Activated CD4-positive, alpha-beta memory T cell treated with anti-CD3 and anti-CD28 coated beads, Interleukin-2, amount 10 ng/mL, durations not matched to agents 7 days and 5 days (primary cell): ENCODE results near the gene LHFPL6. TPM values are rescaled to one million over a fixed set of nuclear protein-coding genes. Genes with fewer than 3 reads are reported as not detected.

Experiments
- CTCF ChIA-PET: fragments of 350-600 bp; sonication (Branson Sonifier 250); formaldehyde crosslinking; loops from one replicate; lab custom pipeline; 2021; ENCODE audit warnings: antibody characterized with exemption, inconsistent platforms; lab: Charles Lee
- POLR2A ChIA-PET: fragments of 350-600 bp; sonication (Branson Sonifier 250); formaldehyde crosslinking; loops from one replicate; lab custom pipeline; 2021; ENCODE audit warnings: antibody characterized with exemption; lab: Charles Lee
- DNase-seq: peaks from one replicate; pipeline ENCODE4 v3.0.0-alpha.2; 2020
- H3K27ac Mint-ChIP-seq: one replicate; pipeline ENCODE4 v1.8.0; 2021; ENCODE audit warnings: mild to moderate bottlenecking, mixed read lengths
- H3K27me3 Mint-ChIP-seq: one replicate; pipeline ENCODE4 v1.8.0; 2021; ENCODE audit warnings: mixed read lengths
- H3K36me3 Mint-ChIP-seq: one replicate; pipeline ENCODE4 v1.8.0; 2021; ENCODE audit warnings: low read depth, mixed read lengths
- H3K4me1 Mint-ChIP-seq: one replicate; pipeline ENCODE4 v1.8.0; 2021; ENCODE audit warnings: mixed read lengths
- H3K4me3 Mint-ChIP-seq: one replicate; pipeline ENCODE4 v1.8.0; 2021; ENCODE audit warnings: mild to moderate bottlenecking, mixed read lengths
- H3K9me3 Mint-ChIP-seq: one replicate; pipeline ENCODE4 v1.8.0; 2021; ENCODE audit warnings: mixed read lengths
- total RNA-seq, 2 experiments: library from RNA; stranded (reverse); gene quantifications; one replicate each; pipeline ENCODE4 v1.2.3, GENCODE V29; 2021

Gene LHFPL6
- total RNA-seq, 2 experiments from 2014 or later: 1.1 to 1.2 TPM

DNA sequence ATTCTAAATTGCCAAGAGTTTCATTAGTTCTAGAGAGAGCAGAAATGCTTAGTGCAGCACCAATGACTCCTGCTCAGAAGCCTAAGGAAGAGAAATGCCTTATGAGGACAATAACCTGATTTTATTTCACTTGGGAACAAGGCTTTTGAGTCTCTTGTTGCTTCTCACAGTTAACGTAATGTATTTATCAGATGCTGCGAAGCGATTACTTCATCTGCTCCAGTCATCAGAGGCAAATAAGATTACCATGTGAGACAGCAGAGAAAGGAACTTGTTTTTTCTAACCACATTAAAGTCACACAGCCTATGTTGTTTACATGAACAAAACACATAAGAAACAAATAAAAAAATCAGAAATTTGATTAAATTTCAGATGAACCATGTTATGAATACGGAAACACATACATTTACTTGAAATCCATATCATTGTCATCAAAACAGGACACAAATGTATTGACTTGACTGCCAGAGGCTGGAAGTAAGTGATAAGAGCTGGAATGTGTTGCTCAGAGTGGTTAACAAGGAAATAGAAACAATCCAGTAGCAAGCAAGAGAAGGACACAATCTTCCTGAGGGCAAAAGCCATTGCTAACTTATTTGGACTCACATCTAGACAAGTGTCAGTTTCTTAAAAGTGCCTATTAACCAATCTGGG lies 147.3 kb downstream of the LHFPL6 start:
- H3K4me3 Mint-ChIP-seq: no peak overlapping the region
- H3K36me3 Mint-ChIP-seq: no peaks in the 10 kb centered on the region
- H3K27me3 Mint-ChIP-seq: peaks cover 8% of the 10 kb centered on the region
- ChIA-PET CTCF (no interaction called here), POLR2A (no interaction called here)
- peaks cover 2% of the 10 kb centered on the region for H3K9me3 Mint-ChIP-seq
- H3K4me1 Mint-ChIP-seq: no peaks in the 10 kb centered on the region
- no peak overlapping the region for H3K27ac Mint-ChIP-seq
- DNase-seq: no peak

DNA sequence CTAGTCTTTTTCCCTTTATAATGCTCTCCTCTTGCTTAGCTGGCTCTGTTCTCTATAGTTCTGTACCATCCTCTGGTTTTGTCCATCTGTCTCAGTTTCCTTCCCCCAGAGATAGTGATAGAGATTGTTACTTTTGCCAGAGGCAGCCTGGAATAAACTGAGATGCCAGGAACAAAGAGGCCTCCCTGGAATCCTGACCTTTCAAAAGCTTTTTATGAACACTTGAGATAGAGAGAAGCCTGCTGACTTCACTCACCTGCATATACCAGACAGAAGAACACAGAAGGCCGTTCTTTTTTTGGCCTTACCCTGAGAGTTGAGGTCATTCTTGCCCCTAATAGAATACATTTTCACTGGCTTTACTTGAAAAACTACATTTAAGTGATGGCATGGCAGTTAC lies 150.2 kb downstream of the LHFPL6 start:
- ChIA-PET POLR2A (no interaction called here), CTCF (no interaction called here)
- H3K27me3 Mint-ChIP-seq: peaks cover 2% of the 10 kb centered on the region
- no peaks in the 10 kb centered on the region for H3K36me3 Mint-ChIP-seq
- no peak overlapping the region for H3K27ac Mint-ChIP-seq
- peaks cover 2% of the 10 kb centered on the region for H3K9me3 Mint-ChIP-seq
- no peaks in the 10 kb centered on the region for H3K4me1 Mint-ChIP-seq
- no peak overlapping the region for H3K4me3 Mint-ChIP-seq
- DNase-seq: no peak

DNA sequence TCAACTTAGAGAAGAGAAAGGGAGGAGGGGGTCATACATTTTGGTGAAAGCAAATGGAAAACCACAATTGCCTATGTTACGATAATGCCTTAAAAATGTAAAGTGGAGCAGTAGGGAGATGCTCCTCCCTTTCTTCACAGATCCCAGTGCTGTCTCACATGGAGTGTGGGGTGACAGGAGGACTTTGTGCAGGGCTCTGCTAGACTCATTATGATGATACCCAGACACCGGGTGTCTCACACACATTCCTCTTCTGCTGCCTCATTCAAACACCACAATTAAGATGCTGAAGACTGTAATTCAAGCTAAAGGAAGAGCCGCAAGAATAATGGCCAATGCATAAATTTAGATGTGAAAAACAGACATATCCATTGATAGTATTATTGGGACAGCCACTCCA lies 150.6 kb downstream of the LHFPL6 start:
- H3K36me3 Mint-ChIP-seq: no peaks in the 10 kb centered on the region
- H3K27me3 Mint-ChIP-seq: peaks cover 3% of the 10 kb centered on the region
- ChIA-PET POLR2A (no interaction called here), CTCF (no interaction called here)
- H3K4me3 Mint-ChIP-seq: no peak overlapping the region
- H3K4me1 Mint-ChIP-seq: no peaks in the 10 kb centered on the region
- peaks cover 2% of the 10 kb centered on the region for H3K9me3 Mint-ChIP-seq
- DNase-seq: no peak
- H3K27ac Mint-ChIP-seq: no peak overlapping the region

DNA sequence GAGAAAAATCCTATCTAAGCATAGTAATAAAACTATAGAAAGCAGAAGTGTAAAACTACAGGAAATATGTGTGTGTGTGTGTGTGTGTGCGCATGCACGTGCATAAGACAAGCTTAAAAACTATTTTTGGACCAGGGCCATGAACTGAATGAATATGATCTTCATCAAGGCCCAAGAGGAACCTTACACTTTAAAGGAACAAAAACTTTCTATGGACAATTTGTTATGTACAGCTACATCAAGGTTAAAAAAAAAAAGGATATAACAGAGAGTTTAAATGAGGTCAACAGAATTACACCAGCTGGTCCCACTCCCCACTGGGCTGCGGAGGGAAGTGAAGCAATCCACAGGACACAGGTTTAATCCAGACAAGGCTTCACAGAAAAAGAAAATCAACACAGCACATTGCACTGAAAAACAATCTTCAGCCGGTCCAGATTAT lies 151.1 kb downstream of the LHFPL6 start:
- Mint-ChIP-seq H3K36me3 (no peaks in the 10 kb centered on the region), H3K9me3 (no peaks in the 10 kb centered on the region), H3K4me1 (no peaks in the 10 kb centered on the region), H3K27me3 (peaks cover 3% of the 10 kb centered on the region), H3K4me3 (no peak overlapping the region), H3K27ac (no peak overlapping the region)
- CTCF ChIA-PET: no interaction called here
- POLR2A ChIA-PET: no interaction called here
- no peak for DNase-seq

DNA sequence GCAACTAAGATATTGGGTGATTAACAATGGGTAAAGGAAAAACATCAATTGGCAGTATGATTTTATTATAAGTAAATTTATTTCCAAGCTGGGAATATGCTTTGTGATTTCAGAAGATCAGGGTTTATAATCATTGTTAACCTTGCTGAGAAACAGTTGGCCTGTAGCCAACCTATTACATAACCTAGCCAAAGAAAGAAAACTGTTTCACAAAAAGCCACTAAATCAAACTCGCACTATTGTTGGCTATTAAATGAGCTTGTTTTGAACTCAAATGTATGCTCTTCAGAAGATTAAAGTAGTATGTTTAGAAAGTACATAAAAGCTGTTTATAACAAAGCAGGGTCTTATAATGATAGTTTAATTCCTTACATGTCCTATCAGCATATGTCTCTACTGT lies 151.7 kb downstream of the LHFPL6 start:
- CTCF ChIA-PET: no interaction called here
- H3K27me3 Mint-ChIP-seq: peaks cover 3% of the 10 kb centered on the region

DNA sequence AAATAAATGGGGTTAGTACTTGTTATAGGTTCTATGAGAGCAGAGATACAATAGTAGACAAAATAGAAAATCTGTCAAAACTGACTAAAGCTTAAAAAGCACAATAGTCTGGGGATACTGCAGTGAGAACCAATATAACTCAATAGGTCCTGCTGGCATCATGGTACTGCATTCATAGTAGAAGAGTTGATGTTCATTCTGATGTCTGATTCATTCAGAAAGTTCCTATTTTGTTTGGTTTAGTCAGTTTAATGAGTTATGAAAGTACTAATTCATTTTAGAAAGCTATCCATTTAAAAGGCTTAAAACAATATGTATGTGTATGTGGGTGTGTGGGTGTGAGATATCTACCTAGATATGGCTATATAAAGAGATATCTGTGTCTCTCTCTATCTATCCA lies 152.8 kb downstream of the LHFPL6 start:
- DNase-seq: no peak
- Mint-ChIP-seq H3K9me3 (no peaks in the 10 kb centered on the region), H3K4me1 (no peaks in the 10 kb centered on the region), H3K36me3 (no peaks in the 10 kb centered on the region), H3K27ac (no peak overlapping the region), H3K27me3 (peaks cover 3% of the 10 kb centered on the region), H3K4me3 (no peak overlapping the region)
- ChIA-PET POLR2A (no interaction called here), CTCF (no interaction called here)

More for the DNA sequence above, 151.7 kb downstream of the LHFPL6 start:
- H3K36me3 Mint-ChIP-seq: no peaks in the 10 kb centered on the region
- no peaks in the 10 kb centered on the region for H3K9me3 Mint-ChIP-seq
- no peaks in the 10 kb centered on the region for H3K4me1 Mint-ChIP-seq
- no peak overlapping the region for H3K27ac Mint-ChIP-seq
- DNase-seq: no peak
- no peak overlapping the region for H3K4me3 Mint-ChIP-seq
- POLR2A ChIA-PET: no interaction called here

DNA sequence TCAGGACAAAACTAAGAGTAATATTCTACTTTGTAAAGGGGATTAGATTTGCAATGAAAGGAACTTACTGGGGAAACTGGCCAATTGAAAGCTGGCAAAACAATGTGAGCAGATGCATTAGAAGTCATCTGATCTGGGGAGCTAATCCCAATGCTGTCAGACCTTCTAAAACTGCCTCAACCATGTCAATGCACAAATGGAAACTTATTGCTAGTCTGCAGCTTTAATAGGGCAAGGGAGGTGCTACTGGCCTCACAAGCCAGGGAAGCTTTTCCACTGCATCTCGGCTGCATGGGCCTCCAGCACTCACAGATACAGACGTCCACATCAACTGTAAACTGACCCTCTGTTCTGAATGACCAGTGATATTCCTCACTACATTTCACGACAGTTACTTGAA lies 154.2 kb downstream of the LHFPL6 start:
- Mint-ChIP-seq H3K9me3 (no peaks in the 10 kb centered on the region), H3K4me1 (no peaks in the 10 kb centered on the region), H3K27ac (no peak overlapping the region), H3K27me3 (peaks cover 3% of the 10 kb centered on the region), H3K4me3 (no peak overlapping the region), H3K36me3 (no peaks in the 10 kb centered on the region)
- CTCF ChIA-PET: no interaction called here
- POLR2A ChIA-PET: no interaction called here
- DNase-seq: no peak

DNA sequence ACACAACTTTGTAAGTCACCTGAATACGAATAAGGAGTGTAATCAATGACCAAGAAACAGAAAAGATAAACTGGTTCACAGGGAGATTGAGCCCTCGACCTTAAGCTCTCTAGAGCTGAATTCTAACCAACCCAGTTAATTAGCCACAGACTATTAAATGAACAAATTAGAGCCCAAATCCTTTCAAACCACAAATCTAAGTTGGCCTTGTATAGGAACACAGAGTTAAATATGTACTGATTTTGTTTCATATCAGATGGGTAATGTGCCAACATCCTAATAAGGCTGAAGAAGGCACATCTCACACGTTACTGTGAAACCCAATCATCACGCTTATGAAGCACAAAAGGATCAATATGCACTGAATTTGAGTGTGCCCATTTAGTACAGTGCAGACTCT lies 156.1 kb downstream of the LHFPL6 start:
- Mint-ChIP-seq H3K36me3 (no peaks in the 10 kb centered on the region), H3K4me3 (no peak overlapping the region), H3K27me3 (peaks cover 1% of the 10 kb centered on the region), H3K27ac (no peak overlapping the region), H3K9me3 (no peaks in the 10 kb centered on the region), H3K4me1 (no peaks in the 10 kb centered on the region)
- no peak for DNase-seq
- ChIA-PET CTCF (no interaction called here), POLR2A (no interaction called here)

DNA sequence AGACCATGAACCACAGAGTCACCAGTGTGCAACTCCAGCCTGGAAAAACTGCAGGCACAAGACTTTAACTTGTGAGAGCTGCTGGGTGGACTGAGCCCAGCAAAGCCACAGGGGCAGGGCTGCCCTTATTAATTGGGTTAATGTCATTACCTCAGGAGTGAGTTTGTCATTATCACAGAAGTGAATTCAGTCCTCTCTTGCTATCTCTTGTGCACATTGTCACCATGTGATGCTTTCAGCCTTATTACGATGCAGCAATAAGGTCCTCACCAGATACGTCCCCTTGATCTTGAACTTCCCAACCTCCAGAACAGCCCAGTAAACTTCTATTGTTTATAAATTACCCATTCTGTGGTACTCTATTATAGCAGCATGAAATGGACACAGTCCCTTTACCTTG lies 158.1 kb downstream of the LHFPL6 start:
- Mint-ChIP-seq H3K4me3 (no peak overlapping the region), H3K27me3 (peaks cover 1% of the 10 kb centered on the region), H3K9me3 (no peaks in the 10 kb centered on the region), H3K27ac (no peak overlapping the region), H3K36me3 (no peaks in the 10 kb centered on the region), H3K4me1 (no peaks in the 10 kb centered on the region)
- ChIA-PET POLR2A (no interaction called here), CTCF (no interaction called here)
- no peak for DNase-seq

DNA sequence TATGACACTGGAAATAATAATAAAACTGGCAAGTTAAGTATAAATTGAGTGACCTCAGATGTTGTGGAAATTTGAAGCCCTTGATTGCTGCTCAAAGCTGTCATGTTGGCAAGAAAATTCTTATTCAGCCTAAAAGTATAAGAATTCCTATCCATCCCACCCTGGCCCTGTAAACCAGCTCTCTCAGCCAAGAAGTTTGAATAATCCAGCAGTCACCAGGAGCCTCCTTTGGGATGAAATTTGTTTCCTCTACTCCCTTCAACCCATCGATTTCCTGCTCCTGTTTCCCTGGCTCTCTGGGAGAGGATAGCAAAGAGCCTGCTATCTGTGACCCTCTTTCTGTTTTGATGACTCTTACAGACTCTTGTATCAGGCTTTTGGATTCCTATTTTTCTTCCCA lies 169.3 kb downstream of the LHFPL6 start:
- Mint-ChIP-seq H3K27me3 (peaks cover 3% of the 10 kb centered on the region), H3K36me3 (no peaks in the 10 kb centered on the region), H3K27ac (no peak overlapping the region), H3K4me1 (no peaks in the 10 kb centered on the region), H3K4me3 (no peak overlapping the region), H3K9me3 (peaks cover 3% of the 10 kb centered on the region)
- ChIA-PET CTCF (no interaction called here), POLR2A (no interaction called here)
- DNase-seq: no peak

DNA sequence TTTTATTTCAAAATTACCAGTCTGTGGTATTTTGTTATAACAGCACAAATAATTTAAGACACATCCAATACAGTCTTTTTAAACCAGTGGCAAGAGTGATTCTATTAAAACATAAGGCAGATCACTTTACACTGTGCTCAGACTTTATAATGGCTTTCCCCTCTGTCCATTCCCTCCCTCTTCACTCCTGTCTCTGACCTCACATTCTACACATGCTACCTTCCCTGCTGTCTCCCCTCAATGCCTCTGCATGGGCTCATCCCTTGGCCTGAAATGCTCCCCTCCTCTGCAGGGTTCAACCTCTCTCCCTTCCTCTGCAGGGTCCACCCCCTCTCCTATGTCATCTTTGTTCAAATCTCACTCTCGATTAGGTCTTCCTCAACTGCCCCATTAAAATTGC lies 170.8 kb downstream of the LHFPL6 start:
- CTCF ChIA-PET: interaction anchor here (0.7 kb wide), 1 partner anchor 181 kb away, joined by 4 read pairs; no protein-coding TSS in a partner anchor
- POLR2A ChIA-PET: no interaction called here
- no peak overlapping the region for H3K27ac Mint-ChIP-seq
- H3K4me3 Mint-ChIP-seq: no peak overlapping the region
- H3K36me3 Mint-ChIP-seq: no peaks in the 10 kb centered on the region
- H3K9me3 Mint-ChIP-seq: peaks cover 3% of the 10 kb centered on the region
- no peaks in the 10 kb centered on the region for H3K4me1 Mint-ChIP-seq
- peaks cover 3% of the 10 kb centered on the region for H3K27me3 Mint-ChIP-seq
- DNase-seq: no peak

DNA sequence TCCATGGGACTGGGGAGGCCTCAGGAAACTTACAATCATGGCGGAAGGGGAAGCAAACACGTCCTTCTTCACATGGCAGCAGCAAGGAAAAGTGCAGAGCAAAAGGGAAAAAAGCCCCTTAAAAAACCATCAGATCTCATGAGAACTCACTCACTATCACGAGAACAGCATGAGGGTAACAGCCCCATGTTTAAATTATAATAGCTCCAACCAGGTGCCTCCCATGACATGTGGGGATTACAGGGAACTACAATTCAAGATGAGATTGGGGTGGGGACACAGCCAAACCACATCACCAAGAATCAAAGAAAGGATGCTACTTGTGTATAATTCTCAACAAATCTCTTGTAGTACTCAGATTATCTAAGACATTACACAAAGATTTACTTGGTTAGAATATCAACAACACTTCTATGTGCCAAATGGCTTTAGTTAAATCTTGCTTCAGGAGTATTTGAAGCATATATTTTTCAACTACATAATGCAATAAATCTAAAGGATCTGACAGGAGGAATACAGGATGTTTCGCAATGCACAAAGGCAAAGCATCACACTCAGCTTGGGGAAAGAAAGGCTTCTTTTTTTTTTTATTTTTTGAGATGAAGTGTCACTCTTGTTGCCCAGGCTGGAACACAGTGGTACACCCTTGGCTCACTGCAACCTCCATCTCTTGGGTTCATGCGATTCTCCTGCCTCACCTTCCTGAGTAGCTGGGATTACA lies 180.0 kb downstream of the LHFPL6 start:
- POLR2A ChIA-PET: no interaction called here
- Mint-ChIP-seq H3K4me3 (no peak overlapping the region), H3K9me3 (no peaks in the 10 kb centered on the region), H3K27me3 (peaks cover 10% of the 10 kb centered on the region), H3K36me3 (no peaks in the 10 kb centered on the region), H3K27ac (no peak overlapping the region), H3K4me1 (no peaks in the 10 kb centered on the region)
- CTCF ChIA-PET: no interaction called here
- no peak for DNase-seq

DNA sequence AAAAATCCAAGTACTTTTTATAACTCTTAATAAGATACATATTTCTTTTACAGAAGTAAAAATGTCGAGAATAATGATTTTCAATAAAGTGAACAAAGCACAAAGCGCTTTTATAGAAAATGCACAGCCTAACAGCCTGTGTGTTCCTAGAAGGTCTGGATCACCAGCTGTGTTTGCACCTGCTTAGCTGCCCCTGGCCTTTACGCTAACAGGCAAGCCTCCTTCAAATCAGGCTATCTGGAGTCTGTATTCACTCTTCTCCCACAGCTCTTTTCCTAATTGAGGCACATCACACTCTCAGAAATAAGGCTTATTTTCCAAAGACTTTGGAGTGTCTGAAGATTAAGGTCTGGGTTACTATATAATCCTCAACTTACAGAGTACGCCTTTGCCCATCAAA lies 183.1 kb downstream of the LHFPL6 start:
- no peaks in the 10 kb centered on the region for H3K36me3 Mint-ChIP-seq
- POLR2A ChIA-PET: no interaction called here
- H3K27me3 Mint-ChIP-seq: peaks cover 15% of the 10 kb centered on the region
- DNase-seq: no peak
- CTCF ChIA-PET: no interaction called here
- H3K4me3 Mint-ChIP-seq: no peak overlapping the region
- H3K9me3 Mint-ChIP-seq: no peaks in the 10 kb centered on the region
- no peak overlapping the region for H3K27ac Mint-ChIP-seq
- H3K4me1 Mint-ChIP-seq: no peaks in the 10 kb centered on the region

DNA sequence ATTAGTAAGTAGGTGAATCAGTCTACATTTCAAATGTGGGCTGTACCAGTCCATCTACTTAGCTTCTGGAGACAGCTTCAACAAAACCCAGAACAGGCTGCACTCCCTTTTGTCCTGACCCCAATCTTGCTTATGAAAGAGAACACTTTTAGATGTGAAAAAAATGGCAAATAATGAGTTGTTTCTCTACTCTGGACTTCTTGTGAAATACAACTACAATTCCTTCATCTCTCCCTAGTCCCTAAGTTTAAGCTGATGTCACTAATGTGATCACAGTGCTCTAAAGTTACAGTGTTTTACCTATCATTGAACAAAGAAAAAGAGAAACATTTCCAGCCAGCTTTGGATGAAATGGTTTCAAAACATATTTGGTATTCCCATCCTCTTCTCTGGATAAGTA lies 183.9 kb downstream of the LHFPL6 start:
- Mint-ChIP-seq H3K4me1 (no peaks in the 10 kb centered on the region), H3K4me3 (no peak overlapping the region), H3K27ac (no peak overlapping the region), H3K9me3 (no peaks in the 10 kb centered on the region), H3K36me3 (no peaks in the 10 kb centered on the region), H3K27me3 (peaks cover 15% of the 10 kb centered on the region)
- POLR2A ChIA-PET: no interaction called here
- CTCF ChIA-PET: interaction anchor here (0.5 kb wide), 1 partner anchor 368 kb away, joined by 3 read pairs; no protein-coding TSS in a partner anchor
- no peak for DNase-seq
